ENCODE data around the gene ZNF831. TPM values are rescaled to one million over a fixed set of nuclear protein-coding genes. Genes with fewer than 3 reads are reported as not detected.

ZNF831 gene
- total RNA-seq, 4 donors from 2014 or later = under 0.01 to 1.8 (median 0.87) TPM

- peaks cover 0 to 23% (median 4%) of the 10 kb centered on the region in 4 donors for H3K4me1 ChIP-seq
- TF ChIP-seq CTCF (IDR thresholded peaks at IDR 0.05) (no peak), EP300 (IDR thresholded peaks at IDR 0.05) (no peak), POLR2A (IDR thresholded peaks at IDR 0.05) (no peak)
- no peaks in the 10 kb centered on the region for H3K9me3 ChIP-seq
- no peaks in the 10 kb centered on the region for H3K27me3 ChIP-seq
- H3K36me3 ChIP-seq = no peaks in the 10 kb centered on the region
- 79% methylated on average over 5 of the region's 5 CpGs for WGBS, 2 donors
- no peak overlapping the region for H3K27ac ChIP-seq
- H3K4me3 ChIP-seq = no peak overlapping the region
- DNase-seq (ENCODE audit: low spot score in 2 of 2) = no peak
Observed at GRCh38 chr20:59143326-59143725, 20.3 kb upstream of the ZNF831 start.

- no peak for DNase-seq (ENCODE audit: low spot score in 2 of 2)
- H3K27ac ChIP-seq = no peak overlapping the region
- peaks cover 0 to 23% (median 5%) of the 10 kb centered on the region in 4 donors for H3K4me1 ChIP-seq
- TF ChIP-seq CTCF (IDR thresholded peaks at IDR 0.05) = no peak
- TF ChIP-seq EP300 (IDR thresholded peaks at IDR 0.05) = no peak
- no peak for TF ChIP-seq POLR2A (IDR thresholded peaks at IDR 0.05)
- H3K27me3 ChIP-seq = no peaks in the 10 kb centered on the region
- no peaks in the 10 kb centered on the region for H3K36me3 ChIP-seq
- 78% methylated on average over 9 of the region's 9 CpGs for WGBS, 2 donors
- no peak overlapping the region for H3K4me3 ChIP-seq
- H3K9me3 ChIP-seq = no peaks in the 10 kb centered on the region
Observed at GRCh38 chr20:59144179-59144830, 19.3 kb upstream of the ZNF831 start.

- no peaks in the 10 kb centered on the region for H3K9me3 ChIP-seq
- no peaks in the 10 kb centered on the region for H3K36me3 ChIP-seq
- WGBS, 2 donors = 87 to 97% methylated on average over 4 of the region's 4 CpGs
- H3K27ac ChIP-seq = no peak overlapping the region
- no peak overlapping the region for H3K4me3 ChIP-seq
- no peak for TF ChIP-seq POLR2A (IDR thresholded peaks at IDR 0.05)
- no peak for TF ChIP-seq CTCF (IDR thresholded peaks at IDR 0.05)
- TF ChIP-seq EP300 (IDR thresholded peaks at IDR 0.05) = no peak
- DNase-seq (ENCODE audit: low spot score in 2 of 2) = no peak
- H3K27me3 ChIP-seq = no peaks in the 10 kb centered on the region
- H3K4me1 ChIP-seq = peaks cover 0 to 23% (median 7%) of the 10 kb centered on the region in 4 donors
Observed at GRCh38 chr20:59144831-59145196, 18.8 kb upstream of the ZNF831 start.

GRCh38 chr20:59145247-59145923, 18.2 kb upstream of the ZNF831 start:
- 86 to 89% methylated on average over 5 of the region's 5 CpGs for WGBS, 2 donors
- no peak for DNase-seq (ENCODE audit: low spot score in 2 of 2)
- Histone ChIP-seq H3K4me1 (peaks cover 0 to 23% (median 7%) of the 10 kb centered on the region in 4 donors), H3K27ac (no peak overlapping the region), H3K4me3 (no peak overlapping the region), H3K9me3 (no peaks in the 10 kb centered on the region), H3K27me3 (no peaks in the 10 kb centered on the region), H3K36me3 (no peaks in the 10 kb centered on the region)
- TF ChIP-seq POLR2A (IDR thresholded peaks at IDR 0.05) = no peak
- TF ChIP-seq CTCF (IDR thresholded peaks at IDR 0.05) = no peak
- no peak for TF ChIP-seq EP300 (IDR thresholded peaks at IDR 0.05)

Data from tibial nerve (tissue), 4 donors.